Left forelimb (tissue), 1 donor: ENCODE results near the gene PKDREJ.

Experiments
- DNase-seq: peaks from one replicate; pipeline ENCODE4 v3.0.0-alpha.2; 2018; ENCODE audit warnings: low spot score

The PKDREJ gene

DNA sequence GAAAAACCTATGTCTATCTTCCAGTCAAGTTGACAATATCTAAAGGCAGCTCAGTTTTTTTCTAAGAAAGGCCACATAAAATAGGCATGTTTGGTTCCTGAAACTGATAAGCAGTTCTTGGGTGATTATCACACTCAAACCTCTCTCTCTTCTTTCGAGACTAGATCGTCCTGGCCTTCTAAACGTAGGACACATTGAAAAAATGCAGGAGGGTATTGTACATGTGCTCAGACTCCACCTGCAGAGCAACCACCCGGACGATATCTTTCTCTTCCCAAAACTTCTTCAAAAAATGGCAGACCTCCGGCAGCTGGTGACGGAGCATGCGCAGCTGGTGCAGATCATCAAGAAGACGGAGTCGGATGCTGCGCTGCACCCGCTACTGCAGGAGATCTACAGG is 28.2 kb downstream of the PKDREJ start:
- DNase-seq = no peak

DNA sequence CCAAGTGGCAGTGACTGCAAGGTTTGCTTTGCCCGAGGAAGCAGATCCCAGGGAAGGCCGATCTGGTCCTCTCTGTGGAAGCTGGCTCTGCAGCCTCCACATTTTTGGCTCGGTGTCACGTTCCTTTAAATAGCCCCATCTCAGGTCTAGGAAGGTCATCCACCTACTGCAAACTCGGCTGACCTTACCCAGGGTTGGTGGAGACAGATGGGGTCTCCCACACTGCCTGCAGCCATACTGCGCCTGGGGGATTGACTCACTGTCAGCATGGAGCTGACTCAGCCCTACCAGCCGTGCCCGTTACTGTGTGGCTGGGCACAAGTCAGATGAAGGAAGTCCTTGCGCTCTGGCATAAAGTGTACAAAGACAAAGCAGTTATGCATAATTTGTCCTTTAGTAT is 29.9 kb downstream of the PKDREJ start:
- no peak for DNase-seq

GRCh38 chr22:46230262-46230901 is 32.8 kb downstream of the PKDREJ start:
- no peak for DNase-seq

DNA sequence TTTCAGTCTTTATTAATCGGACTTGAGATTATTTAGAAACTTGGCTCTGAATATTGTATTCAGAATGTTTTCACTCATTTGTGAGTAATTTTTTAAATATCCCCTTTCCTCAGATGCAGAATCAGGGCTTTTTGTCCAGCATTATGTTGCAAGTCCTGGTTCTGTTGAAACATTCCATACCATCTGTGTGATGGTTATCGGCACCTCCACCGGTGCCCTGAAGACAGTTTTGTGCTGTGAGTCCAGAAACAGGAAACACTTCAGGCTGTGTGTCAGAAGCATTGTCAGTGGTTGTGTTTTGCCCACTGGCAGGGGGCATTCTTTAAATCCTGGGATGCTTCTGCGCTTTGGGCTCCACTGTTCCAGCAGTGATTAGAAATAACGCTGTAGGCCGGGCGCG is 33.4 kb downstream of the PKDREJ start:
- DNase-seq = no peak

DNA sequence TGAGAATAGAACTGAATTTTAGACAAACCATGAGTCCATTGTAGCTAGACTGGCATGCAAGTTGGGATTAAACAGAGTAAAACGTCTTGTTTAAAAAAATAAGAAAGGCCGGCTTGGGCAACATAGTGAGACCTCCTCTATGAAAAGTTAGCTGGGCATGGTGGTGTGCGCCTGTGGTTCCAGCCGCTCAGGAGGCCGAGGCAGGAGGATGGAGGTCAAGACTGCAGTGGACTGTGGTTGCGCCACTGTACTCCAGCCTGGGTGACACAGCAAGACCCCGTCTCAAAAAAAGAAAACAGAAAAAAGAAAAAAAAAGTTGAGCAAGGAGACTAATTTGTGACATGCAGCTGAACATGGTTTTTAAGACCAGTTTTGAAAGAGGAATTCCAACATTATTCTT is 36.6 kb downstream of the PKDREJ start:
- no peak for DNase-seq

- DNase-seq = no peak
Observed at GRCh38 chr22:46225631-46226030, 37.5 kb downstream of the PKDREJ start.

DNA sequence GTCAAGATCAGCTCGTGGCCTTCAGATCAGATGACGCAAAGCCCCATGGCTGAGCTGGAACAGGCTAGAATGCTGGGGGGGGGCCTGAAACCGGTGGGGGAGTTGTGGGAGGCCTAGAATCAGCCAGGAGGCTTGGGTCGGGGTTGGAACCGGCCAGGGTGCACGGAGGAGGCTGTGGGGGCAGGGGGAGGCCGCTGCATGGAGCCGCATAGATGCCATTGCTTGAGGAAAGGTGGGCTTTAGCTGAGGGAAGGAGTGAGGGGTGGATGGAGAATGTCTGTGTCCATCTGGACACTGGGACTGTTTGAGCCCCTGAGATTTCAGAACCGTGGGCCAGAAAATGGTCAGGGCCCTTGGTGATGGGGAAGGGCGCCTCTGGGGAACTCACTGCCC is 38.2 kb downstream of the PKDREJ start:
- no peak for DNase-seq

DNA sequence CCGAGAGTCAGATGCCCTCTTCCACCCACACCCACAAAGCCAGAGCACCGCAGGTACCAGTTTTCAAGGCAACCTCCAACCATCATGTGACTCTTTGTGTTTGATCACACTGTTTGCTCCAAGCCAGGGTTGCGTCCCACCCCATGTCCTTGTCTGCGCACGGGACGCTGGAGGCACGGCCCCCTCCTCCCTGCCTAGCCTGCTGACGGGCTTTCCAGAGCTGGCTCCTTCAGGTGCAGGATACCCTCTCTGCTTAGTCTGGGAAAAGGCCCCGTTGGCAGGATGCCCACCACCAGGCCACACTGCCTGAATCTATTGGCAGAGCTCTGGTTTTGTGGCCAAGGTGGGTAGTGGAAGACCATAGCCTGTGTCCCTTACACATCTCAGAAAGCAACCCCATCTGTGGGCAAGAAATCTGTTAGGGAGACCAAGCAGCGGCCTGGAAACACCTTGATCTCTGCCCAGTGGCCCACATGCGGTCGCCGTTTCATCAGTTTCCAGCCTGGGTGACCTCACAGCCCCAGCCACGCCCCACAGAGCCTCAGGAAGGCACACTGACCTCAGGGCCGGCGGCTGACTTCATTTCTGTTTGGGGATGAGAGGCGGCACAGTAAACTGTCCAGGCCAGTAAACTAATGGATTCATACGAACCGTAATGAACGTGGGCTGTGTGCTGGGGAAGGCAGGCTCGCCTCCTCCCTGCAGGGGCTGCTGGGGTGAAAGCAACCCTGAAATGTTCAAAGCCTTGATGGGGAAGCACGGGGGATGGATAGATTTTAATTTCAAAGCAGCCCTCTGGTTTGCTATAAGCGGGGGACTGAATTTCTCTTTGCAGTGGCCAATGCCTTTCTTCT is 38.9 kb downstream of the PKDREJ start:
- no peak for DNase-seq

DNA sequence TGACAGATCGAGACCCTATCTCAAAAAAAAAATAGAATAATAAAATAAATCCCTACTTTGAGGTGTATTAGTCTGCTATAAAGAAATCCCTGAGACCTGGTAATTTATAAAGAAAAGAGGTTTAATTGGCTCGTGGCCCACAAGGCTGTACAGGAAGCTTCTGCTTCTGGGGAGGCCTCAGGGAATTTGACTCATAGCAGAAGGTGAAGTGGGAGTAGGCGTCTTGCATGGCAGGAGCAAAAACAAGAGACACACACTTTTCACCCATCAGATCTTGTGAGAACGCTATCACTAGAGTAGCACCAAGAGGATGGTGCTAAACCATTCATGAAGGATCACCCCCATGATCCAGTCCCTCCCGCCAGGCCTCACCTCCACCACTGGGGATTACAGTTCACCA is 42.2 kb downstream of the PKDREJ start:
- DNase-seq = no peak

DNA sequence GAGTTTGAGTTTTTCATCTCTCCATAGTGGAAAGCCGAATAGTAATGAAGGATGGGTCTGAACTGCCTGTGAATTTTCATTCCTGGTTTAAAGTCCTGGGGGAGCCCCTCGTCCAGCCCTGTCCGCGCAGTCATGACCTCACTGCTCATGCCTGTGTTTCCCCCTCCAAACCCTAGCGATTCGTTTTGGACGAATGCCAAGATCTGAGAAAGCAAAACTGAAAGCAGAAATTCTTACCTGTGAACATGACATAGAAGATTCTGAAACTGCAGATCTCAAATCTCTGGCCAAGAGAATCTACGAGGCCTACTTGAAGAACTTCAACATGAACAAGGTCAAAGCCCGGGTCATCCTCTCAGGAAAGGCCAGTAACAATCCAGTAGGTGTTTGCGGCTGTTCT is 43.5 kb downstream of the PKDREJ start:
- no peak for DNase-seq

DNA sequence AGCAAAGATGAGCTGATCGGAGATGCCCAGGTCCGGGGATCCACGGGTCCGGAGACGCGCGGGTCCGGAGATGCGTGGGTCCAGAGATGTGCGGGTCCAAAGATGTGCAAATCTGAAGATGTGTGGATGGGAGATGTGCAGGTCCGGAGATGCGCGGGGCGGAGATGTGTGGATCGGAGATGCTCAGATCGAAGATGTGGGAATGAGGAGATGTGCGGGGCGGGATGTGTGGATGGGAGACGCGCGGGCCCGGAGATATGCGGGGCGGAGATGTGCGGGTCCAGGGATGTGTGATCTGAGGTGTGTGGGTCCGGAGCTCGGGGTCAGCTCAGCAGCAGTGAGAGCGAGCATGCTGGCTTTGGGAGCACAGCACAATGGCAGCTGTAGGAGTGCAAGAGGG is 48.5 kb downstream of the PKDREJ start:
- DNase-seq = no peak

- no peak for DNase-seq
Observed at GRCh38 chr22:46214149-46214548, 49.0 kb downstream of the PKDREJ start.

GRCh38 chr22:46213052-46213451 is 50.1 kb downstream of the PKDREJ start:
- no peak for DNase-seq

GRCh38 chr22:46212195-46212594 is 50.9 kb downstream of the PKDREJ start:
- no peak for DNase-seq

GRCh38 chr22:46209262-46209661 is 53.9 kb downstream of the PKDREJ start:
- DNase-seq = no peak
